Measurements from ENCODE around the gene SERPINE2.
A peak's percentile ranks its signal among the peaks of the same experiment; 100 is the strongest.

The SERPINE2 gene

DNA sequence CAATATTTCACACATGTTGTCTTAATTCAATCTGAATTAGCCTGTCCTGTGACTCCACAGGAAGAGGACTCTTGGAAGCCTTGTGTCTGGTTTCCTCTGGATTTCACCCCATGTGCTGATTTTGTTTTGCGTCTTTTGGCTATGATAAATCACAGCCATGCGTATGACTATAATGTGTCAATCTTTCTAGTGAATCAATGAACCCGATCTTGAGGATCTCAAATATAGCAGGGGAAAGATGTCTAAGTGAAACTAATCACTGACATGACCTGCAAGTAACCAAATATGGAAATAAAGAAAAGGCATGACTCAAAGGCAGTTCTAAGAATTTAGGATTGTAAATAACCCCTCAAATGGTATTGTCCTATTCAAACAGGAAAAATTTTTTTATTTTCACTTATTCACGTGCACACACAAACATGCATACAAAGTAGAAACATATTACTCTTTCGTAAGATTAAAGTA, 102.2 kb downstream of the SERPINE2 start:
- no peaks in the 10 kb centered on the region for H3K9me3 ChIP-seq (ENCODE audit: control insufficient read depth in 1 of 2, low read length in 2 of 2)
- no peaks in the 10 kb centered on the region for H3K36me3 ChIP-seq (ENCODE audit: control insufficient read depth in 1 of 2, insufficient read depth in 2 of 2, low read length in 2 of 2)
- no peak overlapping the region for H3K27ac ChIP-seq (ENCODE audit: low read depth, low read length)
- no peak overlapping the region for H3K9ac ChIP-seq (ENCODE audit: low read depth in 1 of 2, low read length in 2 of 2)
- no peak overlapping the region for H3K4me3 ChIP-seq (ENCODE audit: low read depth in 1 of 2, low read length in 2 of 2)
- H3K27me3 ChIP-seq (ENCODE audit: control insufficient read depth in 1 of 2, insufficient read depth in 2 of 2, low read length in 2 of 2) = no peaks in the 10 kb centered on the region
- H3K4me1 ChIP-seq (ENCODE audit: control insufficient read depth in 1 of 2, insufficient read depth in 2 of 2, low read length in 2 of 2) = peaks cover 8 to 28% of the 10 kb centered on the region in 2 donors

DNA sequence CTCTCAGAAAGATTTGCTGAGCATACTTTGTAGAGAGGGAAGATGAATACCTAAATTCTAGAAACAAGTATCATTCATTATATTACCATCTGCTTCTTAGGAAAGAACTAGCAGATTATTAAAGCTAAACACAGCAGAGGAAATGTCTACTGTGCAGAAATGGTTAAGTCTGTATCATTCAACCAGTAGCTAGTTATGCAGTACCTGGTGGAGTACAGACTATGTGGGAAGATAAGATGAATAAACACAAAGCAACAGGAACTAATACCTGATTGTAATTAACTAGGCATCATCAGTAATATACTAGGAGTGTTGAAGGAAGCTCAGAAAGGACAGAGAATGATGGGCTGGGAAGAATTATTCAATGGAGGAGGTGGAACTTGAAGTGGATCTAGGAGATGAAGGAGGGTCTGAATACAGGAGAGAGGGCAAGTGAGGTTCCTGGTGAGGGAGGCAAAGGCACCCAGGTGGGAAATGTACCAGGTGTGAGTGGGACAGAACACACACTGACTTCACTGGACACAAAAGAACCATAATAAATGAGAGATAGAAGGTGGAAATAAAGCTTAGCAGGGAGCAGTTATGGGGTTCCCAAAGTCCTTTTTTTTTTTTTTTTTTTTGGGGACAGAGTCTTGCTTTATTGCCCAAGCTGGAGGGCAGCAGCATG, 103.5 kb downstream of the SERPINE2 start:
- H3K27me3 ChIP-seq (ENCODE audit: control insufficient read depth in 1 of 2, insufficient read depth in 2 of 2, low read length in 2 of 2) = no peaks in the 10 kb centered on the region
- peaks cover 12 to 29% of the 10 kb centered on the region in 2 donors for H3K4me1 ChIP-seq (ENCODE audit: control insufficient read depth in 1 of 2, insufficient read depth in 2 of 2, low read length in 2 of 2)
- H3K27ac ChIP-seq (ENCODE audit: low read depth, low read length) = no peak overlapping the region
- no peaks in the 10 kb centered on the region for H3K9me3 ChIP-seq (ENCODE audit: control insufficient read depth in 1 of 2, low read length in 2 of 2)
- H3K36me3 ChIP-seq (ENCODE audit: control insufficient read depth in 1 of 2, insufficient read depth in 2 of 2, low read length in 2 of 2) = no peaks in the 10 kb centered on the region
- H3K9ac ChIP-seq (ENCODE audit: low read depth in 1 of 2, low read length in 2 of 2) = peak overlapping the region in 1 of 2 donors; percentile 1
- H3K4me3 ChIP-seq (ENCODE audit: low read depth in 1 of 2, low read length in 2 of 2) = no peak overlapping the region

DNA sequence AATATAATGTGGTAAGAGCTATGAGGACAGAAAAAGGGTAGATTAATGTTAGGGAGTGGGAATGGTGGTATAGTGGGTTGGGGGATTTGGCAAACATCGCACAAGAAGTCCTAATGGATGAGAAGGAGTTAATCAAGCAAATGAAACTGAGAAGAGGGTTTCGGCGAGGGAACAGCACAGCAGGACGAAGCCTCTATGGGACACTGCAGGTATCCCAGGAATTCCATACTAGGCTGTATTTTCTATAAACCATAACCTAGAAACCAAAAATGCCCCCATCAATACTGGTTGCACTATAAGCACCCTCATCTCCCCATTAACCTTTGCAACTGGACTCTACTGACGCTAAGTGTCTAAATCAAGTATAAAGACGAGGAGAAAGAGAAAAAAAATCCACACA, 104.2 kb downstream of the SERPINE2 start:
- H3K4me1 ChIP-seq (ENCODE audit: control insufficient read depth in 1 of 2, insufficient read depth in 2 of 2, low read length in 2 of 2) = peaks cover 19 to 36% of the 10 kb centered on the region in 2 donors
- no peak overlapping the region for H3K9ac ChIP-seq (ENCODE audit: low read depth in 1 of 2, low read length in 2 of 2)
- H3K4me3 ChIP-seq (ENCODE audit: low read depth in 1 of 2, low read length in 2 of 2) = no peak overlapping the region
- H3K9me3 ChIP-seq (ENCODE audit: control insufficient read depth in 1 of 2, low read length in 2 of 2) = no peaks in the 10 kb centered on the region
- H3K36me3 ChIP-seq (ENCODE audit: control insufficient read depth in 1 of 2, insufficient read depth in 2 of 2, low read length in 2 of 2) = no peaks in the 10 kb centered on the region
- H3K27me3 ChIP-seq (ENCODE audit: control insufficient read depth in 1 of 2, insufficient read depth in 2 of 2, low read length in 2 of 2) = no peaks in the 10 kb centered on the region
- H3K27ac ChIP-seq (ENCODE audit: low read depth, low read length) = no peak overlapping the region

- no peaks in the 10 kb centered on the region for H3K36me3 ChIP-seq (ENCODE audit: control insufficient read depth in 1 of 2, insufficient read depth in 2 of 2, low read length in 2 of 2)
- no peak overlapping the region for H3K4me3 ChIP-seq (ENCODE audit: low read depth in 1 of 2, low read length in 2 of 2)
- no peak overlapping the region for H3K9ac ChIP-seq (ENCODE audit: low read depth in 1 of 2, low read length in 2 of 2)
- H3K27ac ChIP-seq (ENCODE audit: low read depth, low read length) = no peak overlapping the region
- H3K4me1 ChIP-seq (ENCODE audit: control insufficient read depth in 1 of 2, insufficient read depth in 2 of 2, low read length in 2 of 2) = peaks cover 31 to 42% of the 10 kb centered on the region in 2 donors
- no peaks in the 10 kb centered on the region for H3K27me3 ChIP-seq (ENCODE audit: control insufficient read depth in 1 of 2, insufficient read depth in 2 of 2, low read length in 2 of 2)
- no peaks in the 10 kb centered on the region for H3K9me3 ChIP-seq (ENCODE audit: control insufficient read depth in 1 of 2, low read length in 2 of 2)
Measured at GRCh38 chr2:223932816-223933800, 106.0 kb downstream of the SERPINE2 start.

GRCh38 chr2:223930103-223930976, 108.7 kb downstream of the SERPINE2 start:
- Histone ChIP-seq H3K4me1 (ENCODE audit: control insufficient read depth in 1 of 2, insufficient read depth in 2 of 2, low read length in 2 of 2) (peaks cover 19 to 24% of the 10 kb centered on the region in 2 donors), H3K4me3 (ENCODE audit: low read depth in 1 of 2, low read length in 2 of 2) (no peak overlapping the region), H3K36me3 (ENCODE audit: control insufficient read depth in 1 of 2, insufficient read depth in 2 of 2, low read length in 2 of 2) (no peaks in the 10 kb centered on the region), H3K9me3 (ENCODE audit: control insufficient read depth in 1 of 2, low read length in 2 of 2) (peaks cover 3 to 11% of the 10 kb centered on the region in 2 donors), H3K27ac (ENCODE audit: low read depth, low read length) (no peak overlapping the region), H3K9ac (ENCODE audit: low read depth in 1 of 2, low read length in 2 of 2) (no peak overlapping the region), H3K27me3 (ENCODE audit: control insufficient read depth in 1 of 2, insufficient read depth in 2 of 2, low read length in 2 of 2) (no peaks in the 10 kb centered on the region)

GRCh38 chr2:223929571-223930102, 109.4 kb downstream of the SERPINE2 start:
- Histone ChIP-seq H3K4me1 (ENCODE audit: control insufficient read depth in 1 of 2, insufficient read depth in 2 of 2, low read length in 2 of 2) (peaks cover 18 to 24% of the 10 kb centered on the region in 2 donors), H3K27me3 (ENCODE audit: control insufficient read depth in 1 of 2, insufficient read depth in 2 of 2, low read length in 2 of 2) (no peaks in the 10 kb centered on the region), H3K9me3 (ENCODE audit: control insufficient read depth in 1 of 2, low read length in 2 of 2) (peaks cover 3 to 11% of the 10 kb centered on the region in 2 donors), H3K36me3 (ENCODE audit: control insufficient read depth in 1 of 2, insufficient read depth in 2 of 2, low read length in 2 of 2) (no peaks in the 10 kb centered on the region), H3K9ac (ENCODE audit: low read depth in 1 of 2, low read length in 2 of 2) (no peak overlapping the region), H3K27ac (ENCODE audit: low read depth, low read length) (no peak overlapping the region), H3K4me3 (ENCODE audit: low read depth in 1 of 2, low read length in 2 of 2) (no peak overlapping the region)

- Histone ChIP-seq H3K27ac (ENCODE audit: low read depth, low read length) (no peak overlapping the region), H3K4me3 (ENCODE audit: low read depth in 1 of 2, low read length in 2 of 2) (no peak overlapping the region), H3K9ac (ENCODE audit: low read depth in 1 of 2, low read length in 2 of 2) (no peak overlapping the region), H3K4me1 (ENCODE audit: control insufficient read depth in 1 of 2, insufficient read depth in 2 of 2, low read length in 2 of 2) (peaks cover 18 to 24% of the 10 kb centered on the region in 2 donors), H3K9me3 (ENCODE audit: control insufficient read depth in 1 of 2, low read length in 2 of 2) (peaks cover 3 to 11% of the 10 kb centered on the region in 2 donors), H3K36me3 (ENCODE audit: control insufficient read depth in 1 of 2, insufficient read depth in 2 of 2, low read length in 2 of 2) (no peaks in the 10 kb centered on the region), H3K27me3 (ENCODE audit: control insufficient read depth in 1 of 2, insufficient read depth in 2 of 2, low read length in 2 of 2) (no peaks in the 10 kb centered on the region)
Measured at GRCh38 chr2:223928113-223929006, 110.7 kb downstream of the SERPINE2 start.

GRCh38 chr2:223925106-223925505, 114.0 kb downstream of the SERPINE2 start:
- H3K27me3 ChIP-seq (ENCODE audit: control insufficient read depth in 1 of 2, insufficient read depth in 2 of 2, low read length in 2 of 2) = no peaks in the 10 kb centered on the region
- H3K4me1 ChIP-seq (ENCODE audit: control insufficient read depth in 1 of 2, insufficient read depth in 2 of 2, low read length in 2 of 2) = peaks cover 9 to 15% of the 10 kb centered on the region in 2 donors
- H3K9ac ChIP-seq (ENCODE audit: low read depth in 1 of 2, low read length in 2 of 2) = no peak overlapping the region
- no peak overlapping the region for H3K4me3 ChIP-seq (ENCODE audit: low read depth in 1 of 2, low read length in 2 of 2)
- peaks cover 3 to 11% of the 10 kb centered on the region in 2 donors for H3K9me3 ChIP-seq (ENCODE audit: control insufficient read depth in 1 of 2, low read length in 2 of 2)
- no peak overlapping the region for H3K27ac ChIP-seq (ENCODE audit: low read depth, low read length)
- H3K36me3 ChIP-seq (ENCODE audit: control insufficient read depth in 1 of 2, insufficient read depth in 2 of 2, low read length in 2 of 2) = no peaks in the 10 kb centered on the region

Data from duodenal mucosa (tissue), 2 donors.